WI38 (cell line): ENCODE results near the gene COL4A6.

ENCODE experiments used
- H3K4me3 ChIP-seq: 2 replicates; pipeline ENCODE4 v1.5.1; 2011; ENCODE audit warnings: low read depth, mild to moderate bottlenecking, control low read depth, low read length
- CTCF ChIP-seq: IDR thresholded peaks from 2 replicates; pipeline ENCODE4 v1.5.1; 2012; ENCODE audit warnings: low read depth, mild to moderate bottlenecking, control low read depth, low read length

COL4A6 gene

GRCh38 chrX:108134724-108135123, 303.5 kb downstream of the COL4A6 start:
- H3K4me3 ChIP-seq: no peak overlapping the region
- no peak for TF ChIP-seq CTCF

- H3K4me3 ChIP-seq: no peak overlapping the region
- no peak for TF ChIP-seq CTCF
Measured at GRCh38 chrX:108132876-108133275, 305.3 kb downstream of the COL4A6 start.

GRCh38 chrX:108132034-108132433, 306.2 kb downstream of the COL4A6 start:
- no peak for TF ChIP-seq CTCF
- H3K4me3 ChIP-seq: no peak overlapping the region

- TF ChIP-seq CTCF: no peak
- no peak overlapping the region for H3K4me3 ChIP-seq
Measured at GRCh38 chrX:108131471-108131870, 306.8 kb downstream of the COL4A6 start.

GRCh38 chrX:108130889-108131288, 307.3 kb downstream of the COL4A6 start:
- H3K4me3 ChIP-seq: no peak overlapping the region
- TF ChIP-seq CTCF: no peak

- no peak overlapping the region for H3K4me3 ChIP-seq
- TF ChIP-seq CTCF: no peak
Measured at GRCh38 chrX:108127152-108127551, 311.1 kb downstream of the COL4A6 start.

- TF ChIP-seq CTCF: no peak
- no peak overlapping the region for H3K4me3 ChIP-seq
Measured at GRCh38 chrX:108126661-108127060, 311.6 kb downstream of the COL4A6 start.
